Lower leg skin (tissue), 4 donors: ENCODE measurements around the gene MRPS5. TPM values are rescaled to one million over a fixed set of nuclear protein-coding genes. Genes with fewer than 3 reads are reported as not detected.

Source experiments
- total RNA-seq, 4 donors: library from RNA; depleted of rRNA; stranded (reverse); fragments of >200 nt; gene quantifications; one replicate each; pipeline ENCODE4 v1.1.0, GENCODE V29; 2016

The MRPS5 gene
- total RNA-seq, 4 donors from 2014 or later: 24.0 to 33.6 (median 29.4) TPM

Other genes starting within 250 kb of the MRPS5 start
- 10 to 100 TPM in 2 of 4 donors, 1 to 10 TPM in 2; 5.7 to 24.8 (median 9.4) TPM for gene MAL, start 96.1 kb downstream of the MRPS5 start, total RNA-seq
- gene ZNF514, start 38.0 kb upstream of the MRPS5 start, total RNA-seq: 10 to 100 TPM in 3 of 4 donors, 1 to 10 TPM in 1; 6.2 to 20.5 (median 14.2) TPM
- 1 to 10 TPM; 1.9 to 6.3 (median 3.1) TPM for gene ZNF2, start 44.0 kb upstream of the MRPS5 start, total RNA-seq
- 1 to 10 TPM; 1.2 to 3.7 (median 3.0) TPM for gene ZNF892, start 85.7 kb upstream of the MRPS5 start, total RNA-seq
- gene PROM2, start 152.6 kb upstream of the MRPS5 start, total RNA-seq: 100 to 1,000 TPM in 2 of 4 donors, 10 to 100 TPM in 2; 87.0 to 272 (median 98.0) TPM
- gene KCNIP3, start 175.5 kb upstream of the MRPS5 start, total RNA-seq: 10 to 100 TPM in 2 of 4 donors, 1 to 10 TPM in 2; 5.2 to 20.4 (median 11.4) TPM